Effector memory CD8-positive, alpha-beta T cell (primary cell): ENCODE results near the gene MRPL41.
"Not testable (repeated sequence)": the region's sequence is repeated elsewhere in the genome, so short reads cannot be mapped to it uniquely, and the experiment has no call there.

Experiments used
- ATAC-seq: fragments of 150-1000 bp; cut with Tn5 transposase; replicated peaks from 2 replicates; pipeline ENCODE4 v1.10.0; 2021; ENCODE audit warnings: mild to moderate bottlenecking, moderate library complexity
- DNase-seq, 3 experiments: peaks; one replicate each; pipeline ENCODE4 v3.0.0; 2021
- H3K27ac Mint-ChIP-seq, 2 donors: one replicate each; pipeline ENCODE4 v1.8.0; 2022; ENCODE audit warnings: mild to moderate bottlenecking in 2 of 2, mixed read lengths in 2 of 2, moderate library complexity in 2 of 2
- H3K27me3 Mint-ChIP-seq, 2 donors: one replicate each; pipeline ENCODE4 v1.8.0; 2022; ENCODE audit warnings: mixed read lengths in 2 of 2
- H3K36me3 Mint-ChIP-seq: one replicate; pipeline ENCODE4 v1.8.0; 2022; ENCODE audit warnings: mild to moderate bottlenecking, moderate library complexity, mixed read lengths; ENCODE audit not compliant: insufficient read depth
- H3K4me1 Mint-ChIP-seq, 2 donors: one replicate each; pipeline ENCODE4 v1.8.0; 2022; ENCODE audit warnings: low read depth in 2 of 2, mixed read lengths in 2 of 2
- H3K4me3 Mint-ChIP-seq, 2 donors: one replicate each; pipeline ENCODE4 v1.8.0; 2022; ENCODE audit warnings: mild to moderate bottlenecking in 2 of 2, mixed read lengths in 2 of 2, moderate library complexity in 2 of 2
- H3K9me3 Mint-ChIP-seq, 2 donors: one replicate each; pipeline ENCODE4 v1.8.0; 2022; ENCODE audit warnings: mixed read lengths in 2 of 2

MRPL41 gene

DNA sequence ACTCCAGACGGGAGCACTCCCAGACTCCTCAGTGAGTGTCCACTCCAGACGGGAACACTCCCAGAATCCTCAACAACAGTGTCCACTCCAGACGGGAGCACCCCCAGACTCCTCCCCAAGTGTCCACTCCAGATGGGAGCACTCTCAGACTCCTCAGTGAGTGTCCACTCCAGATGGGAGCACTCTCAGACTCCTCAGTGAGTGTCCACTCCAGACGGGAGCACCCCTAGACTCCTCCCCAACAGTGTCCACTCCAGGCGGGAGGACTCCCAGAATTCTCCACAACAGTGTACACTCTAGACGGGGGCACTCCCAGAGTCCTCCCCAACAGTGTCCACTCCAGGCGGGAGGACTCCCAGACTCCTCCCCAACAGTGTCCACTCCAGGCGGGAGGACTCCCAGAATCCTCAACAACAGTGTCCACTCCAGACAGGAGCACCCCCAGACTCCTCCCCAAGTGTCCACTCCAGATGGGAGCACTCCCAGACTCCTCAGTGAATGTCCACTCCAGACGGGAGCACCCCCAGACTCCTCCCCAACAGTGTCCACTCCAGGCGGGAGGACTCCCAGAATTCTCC lies 18.7 kb upstream of the MRPL41 start:
- H3K4me1 Mint-ChIP-seq: peaks cover 20% of the 10 kb centered on the region in 2 donors
- not testable (repeated sequence) for ATAC-seq, H3K9me3 Mint-ChIP-seq

DNA sequence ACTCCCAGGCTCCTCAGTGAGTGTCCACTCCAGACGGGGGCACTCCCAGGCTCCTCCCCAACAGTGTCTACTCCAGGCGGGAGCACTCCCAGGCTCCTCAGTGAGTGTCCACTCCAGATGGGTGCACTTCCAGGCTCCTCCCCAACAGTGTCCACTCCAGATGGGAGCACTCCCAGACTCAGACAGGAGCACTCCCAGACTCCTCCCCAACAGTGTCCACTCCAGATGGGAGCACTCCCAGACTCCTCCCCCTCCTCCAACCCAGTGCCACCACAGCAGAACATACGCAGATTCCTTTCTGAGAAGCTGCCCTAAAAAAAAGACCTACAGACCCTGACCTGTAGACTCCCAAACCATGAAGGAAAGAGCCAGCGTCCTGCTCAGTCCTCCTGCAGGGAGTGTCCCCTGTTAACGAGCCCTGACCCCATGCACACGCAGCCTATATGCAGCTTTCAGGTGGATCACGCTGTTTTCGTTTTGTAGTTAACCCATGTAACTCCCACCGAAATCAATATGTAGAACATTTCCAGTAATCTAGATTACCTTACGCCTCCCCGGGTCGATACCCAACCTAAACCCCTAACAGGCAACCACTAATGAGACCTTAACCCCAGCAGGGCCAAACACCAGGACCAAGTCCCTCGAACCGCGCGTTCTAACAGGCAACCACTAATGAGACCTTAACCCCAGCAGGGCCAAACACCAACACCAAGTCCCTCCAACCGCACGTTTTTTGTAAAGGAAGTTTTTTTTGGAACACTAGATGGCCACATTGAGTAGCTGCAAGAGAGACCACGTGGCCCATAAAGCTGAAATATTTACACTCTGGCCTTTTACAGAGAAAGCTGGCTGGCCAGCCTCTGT lies 17.2 kb upstream of the MRPL41 start:
- no peak overlapping the region for H3K4me3 Mint-ChIP-seq
- H3K9me3 Mint-ChIP-seq: no peaks in the 10 kb centered on the region
- H3K36me3 Mint-ChIP-seq: peaks cover 10% of the 10 kb centered on the region
- ATAC-seq (peak; percentile 47), DNase-seq (no peak)
- H3K4me1 Mint-ChIP-seq: peaks cover 20% of the 10 kb centered on the region in 2 donors
- H3K27me3 Mint-ChIP-seq: no peaks in the 10 kb centered on the region
- H3K27ac Mint-ChIP-seq: peak overlapping the region in 1 of 2 donors; percentile 48

More for the DNA sequence above, 18.7 kb upstream of the MRPL41 start:
- H3K27ac Mint-ChIP-seq, DNase-seq, H3K27me3 Mint-ChIP-seq, H3K4me3 Mint-ChIP-seq: not testable (repeated sequence)
- H3K36me3 Mint-ChIP-seq: peaks cover 10% of the 10 kb centered on the region

DNA sequence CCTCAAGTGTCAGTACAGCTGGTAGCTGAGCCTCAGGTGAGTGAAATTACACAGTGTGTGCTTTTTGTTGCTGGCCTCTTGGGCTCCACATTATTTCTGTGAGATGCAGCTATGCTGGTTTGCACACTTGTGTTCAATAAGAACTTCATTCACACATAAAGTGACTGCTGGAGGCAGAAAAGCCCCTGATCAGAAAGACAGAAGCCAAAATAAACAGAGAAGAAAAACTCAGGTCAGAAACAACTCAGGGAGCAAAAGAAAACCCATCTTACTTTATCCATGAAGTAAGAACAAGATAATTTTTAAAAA lies 16.6 kb upstream of the MRPL41 start:
- H3K27ac Mint-ChIP-seq: no peak overlapping the region
- no peak overlapping the region for H3K4me3 Mint-ChIP-seq

DNA sequence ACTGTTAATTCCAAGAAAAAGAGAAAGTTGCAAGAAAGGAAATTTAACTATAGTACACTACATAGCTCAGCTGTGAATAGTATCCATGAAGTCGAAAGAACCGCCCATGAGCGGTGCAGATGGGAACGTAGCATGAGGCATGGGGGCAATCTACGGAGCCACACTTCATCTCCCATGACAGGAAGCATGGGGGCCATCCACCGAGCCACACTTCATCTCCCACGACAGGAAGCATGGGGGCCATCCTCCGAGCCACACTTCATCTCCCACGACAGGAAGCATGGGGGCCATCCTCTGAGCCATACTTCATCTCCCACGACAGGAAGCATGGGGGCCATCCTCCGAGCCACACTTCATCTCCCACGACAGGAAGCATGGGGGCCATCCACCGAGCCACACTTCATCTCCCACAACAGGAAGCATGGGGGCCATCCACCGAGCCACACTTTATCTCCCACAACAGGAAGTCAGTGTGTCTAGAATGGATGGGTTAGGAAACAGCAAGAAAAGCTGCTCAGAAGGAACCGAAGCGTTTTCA lies 15.0 kb upstream of the MRPL41 start:
- H3K4me1 Mint-ChIP-seq: peaks cover 17 to 20% of the 10 kb centered on the region in 2 donors
- not testable (repeated sequence) for H3K9me3 Mint-ChIP-seq, H3K4me3 Mint-ChIP-seq, H3K27me3 Mint-ChIP-seq, ATAC-seq, DNase-seq
- H3K27ac Mint-ChIP-seq: peak overlapping the region; percentile 20 to 68
- peaks cover 10% of the 10 kb centered on the region for H3K36me3 Mint-ChIP-seq

More for the DNA sequence above, 16.6 kb upstream of the MRPL41 start:
- peaks cover 20% of the 10 kb centered on the region in 2 donors for H3K4me1 Mint-ChIP-seq
- DNase-seq (no peak), ATAC-seq (no peak)
- H3K9me3 Mint-ChIP-seq: no peaks in the 10 kb centered on the region
- no peaks in the 10 kb centered on the region for H3K27me3 Mint-ChIP-seq
- peaks cover 10% of the 10 kb centered on the region for H3K36me3 Mint-ChIP-seq

DNA sequence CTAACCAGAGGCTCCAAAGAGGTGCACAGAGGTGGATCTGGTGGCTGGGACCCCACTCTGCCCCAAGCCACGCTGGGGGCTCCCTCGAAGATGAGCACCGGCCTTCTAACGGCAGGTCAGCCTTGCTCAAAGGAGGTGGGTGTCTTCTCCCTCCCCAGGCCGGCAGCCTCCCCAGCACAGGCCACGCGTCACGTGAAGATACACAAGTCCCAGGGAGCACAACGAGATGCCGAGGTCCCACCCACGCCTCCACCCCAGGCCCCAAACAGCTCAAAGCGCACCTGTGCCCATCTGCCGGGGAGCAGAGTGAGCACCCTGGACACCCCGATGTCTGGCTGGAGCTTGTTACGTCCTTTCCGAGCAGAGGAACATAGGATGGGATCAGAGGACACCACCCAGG lies 13.6 kb upstream of the MRPL41 start:
- peak overlapping the region in 1 of 2 donors; percentile 32 for H3K27ac Mint-ChIP-seq
- H3K9me3 Mint-ChIP-seq: no peaks in the 10 kb centered on the region
- no peak overlapping the region for H3K4me3 Mint-ChIP-seq
- ATAC-seq: no peak
- peaks cover 10% of the 10 kb centered on the region for H3K36me3 Mint-ChIP-seq
- no peaks in the 10 kb centered on the region for H3K27me3 Mint-ChIP-seq
- peaks cover 17 to 20% of the 10 kb centered on the region in 2 donors for H3K4me1 Mint-ChIP-seq
- no peak for DNase-seq

DNA sequence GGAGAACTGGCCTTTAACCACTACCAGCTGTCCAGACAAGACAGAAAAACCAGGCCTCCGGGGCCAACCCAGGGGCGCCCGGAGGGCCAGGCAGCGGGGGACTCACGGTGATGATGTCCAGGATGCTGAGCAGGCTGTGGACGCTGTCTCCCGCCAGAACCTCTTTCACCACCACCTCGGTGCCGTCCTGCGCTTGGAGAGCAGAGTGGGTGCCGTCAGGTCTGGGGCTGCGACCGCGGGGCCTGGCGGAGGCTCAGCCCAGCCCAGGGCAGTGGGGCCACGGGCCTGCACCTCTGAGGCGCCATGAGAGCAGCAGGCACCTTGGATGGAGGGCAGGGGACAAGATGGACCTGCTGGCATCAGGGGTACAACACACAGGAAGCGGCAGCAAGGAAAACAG lies 11.1 kb upstream of the MRPL41 start:
- DNase-seq (no peak), ATAC-seq (no peak)
- Mint-ChIP-seq H3K27me3 (peaks cover 0 to 6% of the 10 kb centered on the region in 2 donors), H3K4me3 (no peak overlapping the region), H3K27ac (no peak overlapping the region), H3K36me3 (no peaks in the 10 kb centered on the region), H3K9me3 (no peaks in the 10 kb centered on the region), H3K4me1 (peaks cover 8 to 11% of the 10 kb centered on the region in 2 donors)

DNA sequence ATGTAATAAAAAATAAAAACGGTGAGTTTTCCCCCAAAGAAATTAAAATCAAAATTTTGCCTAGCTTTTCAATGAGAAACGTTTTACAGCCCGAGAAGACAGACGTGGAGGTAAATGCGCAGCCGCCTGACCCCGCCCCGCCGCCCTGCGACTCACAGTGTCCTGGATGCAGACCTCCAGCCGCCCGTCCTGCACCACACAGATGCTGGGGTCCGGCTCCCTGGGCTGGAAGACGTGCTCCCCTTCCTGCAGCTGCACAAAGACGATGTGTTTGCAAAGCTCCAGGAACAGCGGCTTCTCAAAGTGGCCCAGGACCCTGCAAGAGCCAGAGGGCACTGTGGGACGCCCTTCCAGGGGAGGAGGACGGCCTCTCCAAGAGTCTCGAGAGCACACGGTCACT lies 9.2 kb upstream of the MRPL41 start:
- H3K4me1 Mint-ChIP-seq: peaks cover 0 to 1% of the 10 kb centered on the region in 2 donors
- no peak overlapping the region for H3K4me3 Mint-ChIP-seq
- H3K9me3 Mint-ChIP-seq: no peaks in the 10 kb centered on the region
- ATAC-seq: no peak
- DNase-seq: no peak
- no peak overlapping the region for H3K27ac Mint-ChIP-seq
- H3K36me3 Mint-ChIP-seq: no peaks in the 10 kb centered on the region
- H3K27me3 Mint-ChIP-seq: peaks cover 0 to 6% of the 10 kb centered on the region in 2 donors

DNA sequence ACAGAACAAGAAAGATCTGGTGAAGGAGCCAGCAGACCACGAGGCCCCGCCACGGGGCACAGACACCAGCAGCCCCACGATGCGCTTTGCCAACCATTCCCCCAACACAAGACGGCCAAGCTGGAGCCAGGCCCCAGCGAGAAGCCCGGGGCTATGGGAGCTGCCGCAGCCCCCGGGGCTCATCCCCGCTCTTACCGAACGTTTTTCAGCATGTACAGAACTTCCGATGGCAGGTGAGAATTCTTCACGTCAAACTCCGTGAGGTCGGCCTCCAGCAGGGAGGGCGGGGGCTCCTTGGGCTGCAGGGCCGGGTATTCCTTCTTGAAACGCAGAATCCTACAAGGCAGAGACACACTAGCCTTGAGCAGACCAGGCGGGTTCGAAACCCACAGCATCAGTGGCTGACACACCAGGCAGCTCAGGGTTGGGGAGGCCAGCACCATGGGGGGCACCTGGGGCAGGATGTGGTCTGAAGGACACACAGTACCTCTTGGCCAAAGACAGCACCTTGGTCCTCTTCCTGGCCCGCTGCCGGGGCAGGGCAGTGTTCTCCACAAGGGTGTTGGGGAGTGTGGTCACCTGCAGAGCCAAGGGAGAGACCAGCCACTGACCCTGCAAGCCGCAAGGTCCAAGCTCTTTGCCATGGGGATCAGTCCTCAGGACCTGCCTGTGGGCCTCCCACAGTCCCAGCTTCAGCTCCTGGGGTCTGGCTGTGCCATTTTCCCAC lies 8.3 kb upstream of the MRPL41 start:
- Mint-ChIP-seq H3K27ac (no peak overlapping the region), H3K4me3 (no peak overlapping the region), H3K4me1 (no peaks in the 10 kb centered on the region), H3K9me3 (no peaks in the 10 kb centered on the region), H3K27me3 (peaks cover 0 to 6% of the 10 kb centered on the region in 2 donors), H3K36me3 (no peaks in the 10 kb centered on the region)
- ATAC-seq: no peak
- DNase-seq: no peak

DNA sequence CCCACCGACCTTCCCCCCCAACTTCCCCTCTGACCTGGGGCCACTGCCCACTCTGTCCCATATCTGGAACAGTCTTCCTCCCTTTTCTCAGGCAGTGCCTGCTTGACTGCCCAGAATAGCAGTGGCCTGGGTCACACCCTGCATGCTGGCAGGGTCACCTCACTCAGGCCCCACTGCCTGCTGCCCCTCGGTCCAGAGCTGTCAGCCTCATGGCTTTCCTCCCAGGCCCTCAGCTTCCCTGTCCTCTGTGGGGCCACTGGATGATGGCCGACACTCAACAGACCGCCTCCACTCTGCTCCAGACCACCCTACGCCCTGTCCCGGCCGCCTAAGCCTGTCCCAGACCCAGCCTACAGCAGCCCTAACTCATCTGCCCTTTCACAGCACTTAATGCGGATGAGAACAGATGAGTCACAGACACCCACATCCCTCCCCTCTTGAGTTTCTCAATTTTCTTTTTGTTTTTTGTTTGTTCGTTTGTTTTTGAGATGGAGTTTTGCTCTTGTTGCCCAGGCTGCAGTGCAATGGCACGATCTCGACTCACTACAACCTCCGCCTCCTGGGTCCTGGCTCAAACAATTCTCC lies 7.4 kb upstream of the MRPL41 start:
- no peaks in the 10 kb centered on the region for H3K4me1 Mint-ChIP-seq
- no peak overlapping the region for H3K4me3 Mint-ChIP-seq
- DNase-seq (no peak), ATAC-seq (no peak)
- H3K9me3 Mint-ChIP-seq: no peaks in the 10 kb centered on the region
- peaks cover 0 to 6% of the 10 kb centered on the region in 2 donors for H3K27me3 Mint-ChIP-seq
- H3K27ac Mint-ChIP-seq: no peak overlapping the region
- H3K36me3 Mint-ChIP-seq: no peaks in the 10 kb centered on the region

DNA sequence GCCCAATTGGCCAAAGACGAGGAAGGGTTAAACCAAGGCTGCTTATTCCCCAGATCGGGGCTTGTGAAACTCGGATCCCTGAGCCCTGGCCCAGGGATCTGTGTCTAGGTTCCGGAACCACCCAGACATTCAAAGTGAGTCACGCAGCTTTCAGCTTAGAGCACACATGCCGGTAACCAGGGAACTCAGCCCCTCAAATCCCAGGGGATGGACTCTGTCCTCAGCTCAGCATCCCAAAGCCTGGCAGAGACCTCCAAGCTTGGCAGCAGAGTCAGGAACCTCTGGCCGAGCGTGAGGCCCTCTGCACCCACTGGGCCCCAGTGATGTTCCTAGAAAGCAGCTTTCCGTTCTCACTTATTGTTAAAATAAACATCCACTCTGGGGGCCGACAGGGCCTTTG lies 6.6 kb upstream of the MRPL41 start:
- DNase-seq: no peak
- H3K36me3 Mint-ChIP-seq: no peaks in the 10 kb centered on the region
- peaks cover 0 to 1% of the 10 kb centered on the region in 2 donors for H3K4me1 Mint-ChIP-seq
- no peaks in the 10 kb centered on the region for H3K9me3 Mint-ChIP-seq
- no peak overlapping the region for H3K27ac Mint-ChIP-seq
- H3K4me3 Mint-ChIP-seq: no peak overlapping the region
- H3K27me3 Mint-ChIP-seq: peaks cover 0 to 6% of the 10 kb centered on the region in 2 donors
- ATAC-seq: no peak

DNA sequence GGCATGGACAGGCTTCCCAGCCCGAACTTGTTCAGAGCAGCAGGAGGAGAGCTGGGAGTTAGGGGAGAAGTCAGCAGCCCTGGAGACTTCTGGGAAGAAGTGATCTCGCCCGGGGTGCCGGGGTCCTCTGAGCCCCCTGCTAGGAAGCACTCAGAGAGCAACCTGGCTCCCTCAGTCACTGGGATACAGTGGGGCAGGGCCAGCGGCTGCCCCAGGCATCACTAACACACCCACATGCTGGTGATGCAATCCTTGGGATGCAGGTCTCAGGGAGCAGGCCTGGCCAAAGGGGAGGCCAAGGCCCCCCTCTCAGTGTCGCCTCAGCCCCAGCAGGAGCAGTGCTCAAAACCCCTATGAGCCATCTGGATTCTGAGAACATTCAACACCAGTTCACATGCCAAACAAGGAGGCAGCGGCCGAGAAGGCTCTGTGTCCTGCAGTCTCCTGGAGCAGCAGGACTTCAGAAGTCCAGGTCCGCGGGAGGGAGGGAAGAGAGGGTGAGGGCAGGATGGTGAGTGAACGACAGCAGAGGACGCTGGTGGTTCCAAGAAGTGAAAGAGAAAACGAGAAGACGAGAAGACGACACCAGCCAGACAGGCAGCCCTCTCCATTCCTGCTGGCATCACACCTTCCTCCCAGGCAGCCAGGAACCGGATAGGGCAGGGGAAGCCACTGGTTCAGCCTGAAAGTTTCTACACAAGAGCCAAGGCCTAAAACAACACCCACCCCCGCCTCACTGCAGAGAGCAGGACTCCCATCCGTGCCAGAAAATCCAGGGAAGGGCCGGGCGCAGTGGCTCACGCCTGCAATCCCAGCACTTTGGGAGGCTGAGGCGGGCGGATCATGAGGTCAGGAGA lies 3.8 kb upstream of the MRPL41 start:
- no peak for DNase-seq
- no peak for ATAC-seq
- Mint-ChIP-seq H3K36me3 (peaks cover 11% of the 10 kb centered on the region), H3K4me1 (peaks cover 8 to 10% of the 10 kb centered on the region in 2 donors), H3K27ac (no peak overlapping the region), H3K9me3 (no peaks in the 10 kb centered on the region), H3K27me3 (peaks cover 0 to 6% of the 10 kb centered on the region in 2 donors), H3K4me3 (peak overlapping the region in 1 of 2 donors; percentile 46)

DNA sequence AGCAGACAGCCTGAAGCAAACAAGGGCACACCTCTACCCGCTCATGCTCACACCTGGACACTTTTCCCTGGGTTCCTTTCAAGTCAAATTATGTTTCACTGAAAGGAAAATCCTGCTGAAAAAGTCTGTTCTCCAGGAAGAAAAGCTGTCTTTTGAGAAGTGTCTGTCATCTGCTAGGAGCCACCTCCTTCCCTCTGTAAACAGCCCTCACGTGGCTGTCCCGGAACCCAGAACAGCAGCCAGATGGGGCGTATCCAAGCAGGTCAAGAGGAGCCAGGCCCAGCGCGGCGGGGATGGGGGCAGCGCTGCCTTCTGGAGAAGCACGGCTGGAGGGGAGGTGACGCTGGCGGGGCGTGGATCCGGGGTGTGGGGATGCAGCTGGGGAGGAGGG lies 1.5 kb upstream of the MRPL41 start, which contains the start of gene PNPLA7:
PNPLA7 (minus strand) TSS at position 172 of the 391 bp plus-strand sequence. CDS start 205 bp downstream, outside the sequence.
- peak within 1 kb of the TSS; percentile 74 to 84 for H3K27ac Mint-ChIP-seq
- ATAC-seq (peak; percentile 11), DNase-seq (peak in 1 of 3 experiments; percentile 21)
- H3K4me3 Mint-ChIP-seq: peak within 1 kb of the TSS; percentile 86
- H3K4me1 Mint-ChIP-seq: peaks cover 8 to 10% of the 10 kb centered on the region in 2 donors
- H3K9me3 Mint-ChIP-seq: no peaks in the 10 kb centered on the region
- H3K27me3 Mint-ChIP-seq: no peaks in the 10 kb centered on the region
- H3K36me3 Mint-ChIP-seq: peaks cover 19% of the 10 kb centered on the region
